ENCODE measurements around the gene MYL4. TPM values are rescaled to one million over a fixed set of nuclear protein-coding genes. Genes with fewer than 3 reads are reported as not detected.

The MYL4 gene
- total RNA-seq, 1 experiment from 2014 or later: 1.6 TPM

- intact Hi-C loops (cut with micrococcal nuclease): no loop called here
- no peak for ATAC-seq
- Histone ChIP-seq H3K4me3 (ENCODE audit: low read length) (no peak overlapping the region), H3K9me2 (replicated peaks; ENCODE audit: low read length) (no peaks in the 10 kb centered on the region), H3K9ac (ENCODE audit: low read length) (no peak overlapping the region), H3K4me1 (ENCODE audit: insufficient read depth, low read length) (peaks cover 21% of the 10 kb centered on the region), H3K27ac (ENCODE audit: low read length) (no peak overlapping the region), H3K79me2 (ENCODE audit: low read length) (no peaks in the 10 kb centered on the region), H3K36me3 (ENCODE audit: low read depth, low read length) (no peaks in the 10 kb centered on the region), H4K20me1 (ENCODE audit: low read length) (no peaks in the 10 kb centered on the region), H3K9me3 (ENCODE audit: low read length) (no peaks in the 10 kb centered on the region), H3K27me3 (ENCODE audit: low read length) (no peaks in the 10 kb centered on the region), H3K4me2 (ENCODE audit: low read length) (no peak overlapping the region), H2AFZ (ENCODE audit: low read length) (no peak overlapping the region), H3F3A (ENCODE audit: low read length, unreplicated experiment) (no peaks in the 10 kb centered on the region)
- DNase-seq: no peak
- TF ChIP-seq CTCF (conservative IDR thresholded peaks at IDR 0.05; ENCODE audit: low read depth, low read length) (no peak), EZH2phosphoT487 (IDR thresholded peaks at IDR 0.05; ENCODE audit: borderline replicate concordance, low read length) (no peak), EZH2 (IDR thresholded peaks at IDR 0.05; ENCODE audit: low read length, unreplicated experiment) (no peak)
- ChIA-PET CTCF (no interaction called here), POLR2A (ENCODE audit: unreplicated experiment) (interaction anchor here (0.7 kb wide), 1 partner anchor 119 kb away, joined by 4 read pairs; no protein-coding TSS in a partner anchor)
- no TSS peak for BruUV-seq (replicated peaks)
These were observed 34.8 kb downstream of the MYL4 start for GRCh38 chr17:47243737-47244598.

- CTCF ChIA-PET: no interaction called here
- intact Hi-C loops (cut with micrococcal nuclease): no loop called here
These were observed 35.5 kb downstream of the MYL4 start for GRCh38 chr17:47244697-47245096.

More at GRCh38 chr17:47244697-47245096, 35.5 kb downstream of the MYL4 start:
- no peaks in the 10 kb centered on the region for H3K79me2 ChIP-seq (ENCODE audit: low read length)
- H3K9me3 ChIP-seq (ENCODE audit: low read length): no peaks in the 10 kb centered on the region
- H4K20me1 ChIP-seq (ENCODE audit: low read length): no peaks in the 10 kb centered on the region
- DNase-seq (no peak), ATAC-seq (no peak)
- POLR2A ChIA-PET (ENCODE audit: unreplicated experiment): no interaction called here
- H3K27ac ChIP-seq (ENCODE audit: low read length): no peak overlapping the region
- H3K4me3 ChIP-seq (ENCODE audit: low read length): no peak overlapping the region
- no peak overlapping the region for H3K9ac ChIP-seq (ENCODE audit: low read length)
- no peaks in the 10 kb centered on the region for H3K9me2 ChIP-seq (replicated peaks; ENCODE audit: low read length)
- H3K36me3 ChIP-seq (ENCODE audit: low read depth, low read length): no peaks in the 10 kb centered on the region
- H3K27me3 ChIP-seq (ENCODE audit: low read length): no peaks in the 10 kb centered on the region
- no peak overlapping the region for H2AFZ ChIP-seq (ENCODE audit: low read length)
- no peak overlapping the region for H3K4me2 ChIP-seq (ENCODE audit: low read length)
- no peak for TF ChIP-seq CTCF (conservative IDR thresholded peaks at IDR 0.05; ENCODE audit: low read depth, low read length)
- TF ChIP-seq EZH2phosphoT487 (IDR thresholded peaks at IDR 0.05; ENCODE audit: borderline replicate concordance, low read length): no peak
- no peak for TF ChIP-seq EZH2 (IDR thresholded peaks at IDR 0.05; ENCODE audit: low read length, unreplicated experiment)
- no peaks in the 10 kb centered on the region for H3F3A ChIP-seq (ENCODE audit: low read length, unreplicated experiment)
- peaks cover 13% of the 10 kb centered on the region for H3K4me1 ChIP-seq (ENCODE audit: insufficient read depth, low read length)
- no TSS peak for BruUV-seq (replicated peaks)

Measured in PC-3 (cell line).